HG03378 (cell line): Measurements from ENCODE around the gene ZNF564.
"Not testable (repeated sequence)": the region's sequence is repeated elsewhere in the genome, so short reads cannot be mapped to it uniquely, and the experiment has no call there.

Experiments used
- ATAC-seq: cut with Tn5 transposase; IDR thresholded peaks from one replicate; pipeline ENCODE4 v1.9.1; 2021; ENCODE audit warnings: mild to moderate bottlenecking, moderate library complexity; ENCODE audit not compliant: unreplicated experiment

The ZNF564 gene

DNA sequence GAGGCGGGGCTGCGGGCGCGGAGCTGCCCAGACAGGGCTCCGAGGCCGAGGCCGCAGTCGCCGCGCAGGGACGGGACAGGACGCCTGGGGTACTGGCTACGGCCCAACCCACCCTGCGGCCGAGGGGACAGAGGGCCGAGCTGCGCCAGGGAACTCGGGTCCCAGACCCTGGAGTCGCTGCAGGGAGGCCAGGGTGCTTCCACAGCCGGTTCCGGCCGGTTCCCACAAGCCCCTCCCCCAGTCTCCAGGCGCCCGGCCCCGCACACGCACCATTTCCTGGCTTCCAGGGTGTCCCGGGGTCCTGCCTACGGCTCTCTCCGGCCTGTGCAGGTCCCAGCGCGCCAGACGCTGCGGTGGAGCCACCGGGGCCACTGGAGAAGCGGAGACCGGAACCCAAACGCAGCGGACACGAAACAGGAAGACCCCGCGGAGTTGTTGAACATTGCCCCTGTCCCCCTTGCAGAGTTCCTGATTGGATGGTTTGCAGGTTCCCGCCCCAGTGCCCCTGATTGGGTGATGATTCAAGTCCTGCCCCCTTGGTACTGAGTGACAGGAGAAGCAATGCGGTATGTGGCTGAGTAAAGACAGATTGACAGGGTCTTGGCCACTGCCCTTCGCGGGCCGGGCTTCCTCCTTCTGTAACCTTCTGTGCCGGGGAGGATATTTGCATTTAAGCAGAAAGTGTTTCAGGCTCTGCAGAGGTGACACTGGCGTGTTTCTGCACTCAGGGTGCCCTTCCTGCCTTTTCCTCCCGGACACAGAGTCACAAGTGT lies at the start of gene ZNF564:
Gene ZNF564 (minus strand): TSS at position 423 of the 773 bp plus-strand sequence. CDS start 150 bp downstream, at position 273.
- peak; percentile 96 for ATAC-seq

DNA sequence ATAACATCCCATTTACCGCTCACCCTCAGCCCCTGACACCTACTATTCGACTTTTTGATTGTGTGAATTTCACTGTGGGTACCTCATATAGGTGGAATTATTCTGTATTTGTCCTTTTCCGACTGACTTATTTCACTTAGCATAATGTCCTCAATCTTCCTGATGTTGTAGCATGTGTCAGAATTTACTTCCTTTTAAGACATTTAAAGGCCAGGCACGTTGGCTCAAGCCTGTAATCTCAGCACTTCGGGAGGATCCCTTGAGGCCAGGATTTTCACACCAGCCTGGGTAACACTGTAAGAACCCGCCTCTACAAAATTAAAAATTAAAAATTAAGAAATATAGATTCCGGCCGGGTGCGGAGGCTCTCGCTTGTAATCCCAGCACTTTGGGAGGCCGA lies 46.3 kb upstream of the ZNF564 start:
- no peak for ATAC-seq

DNA sequence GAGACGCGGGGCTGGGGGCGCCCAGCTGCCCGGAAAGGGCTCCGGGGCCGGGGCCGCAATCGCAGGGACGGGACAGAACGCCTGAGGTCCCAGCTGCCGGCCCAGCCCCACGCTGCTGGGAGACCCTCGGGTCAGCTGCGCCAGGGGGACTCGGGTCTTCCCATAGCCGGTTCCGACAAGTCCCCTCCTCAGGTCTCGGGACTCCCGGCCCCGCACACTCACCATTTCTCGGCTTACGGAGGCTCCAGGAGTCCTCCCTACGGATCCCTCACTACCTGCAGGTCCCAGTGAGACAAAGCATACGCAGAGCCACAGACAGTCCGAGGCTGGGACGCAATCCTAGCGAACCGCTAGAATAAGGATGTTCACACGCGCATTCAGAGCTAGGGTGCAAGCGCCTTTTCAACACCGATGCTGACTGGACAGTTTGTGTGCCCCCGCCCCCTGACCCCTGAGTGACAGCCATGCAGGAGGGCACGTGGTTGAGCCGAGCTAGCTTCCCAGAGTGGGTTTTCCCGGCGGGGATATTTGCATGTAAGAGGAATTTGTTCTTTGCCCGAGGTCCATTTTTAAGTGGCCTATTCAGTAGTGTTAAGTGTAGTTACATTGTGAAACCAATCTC lies 45.8 kb upstream of the ZNF564 start:
- no peak for ATAC-seq

- ATAC-seq: no peak
Observed at GRCh38 chr19:12596485-12596884, 45.2 kb upstream of the ZNF564 start.

DNA sequence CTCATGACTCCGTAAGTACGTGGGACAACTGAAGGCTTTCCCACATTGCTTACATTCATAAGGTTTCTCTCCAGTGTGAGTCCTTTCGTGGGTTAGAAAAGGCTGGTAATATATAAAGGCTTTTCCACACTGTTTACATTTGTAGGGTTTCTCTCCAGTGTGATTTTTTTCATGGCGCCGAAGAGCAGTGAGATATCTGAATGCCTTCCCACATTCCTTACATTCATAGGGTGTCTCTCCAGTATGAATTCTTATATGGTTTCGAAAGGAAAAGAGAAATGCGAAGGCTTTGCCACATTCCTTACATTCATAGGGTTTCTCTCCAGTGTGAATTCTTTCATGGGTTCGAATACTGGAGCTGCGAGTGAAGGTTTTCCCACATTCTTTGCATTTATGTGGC lies 29.8 kb upstream of the ZNF564 start:
- ATAC-seq: no peak

DNA sequence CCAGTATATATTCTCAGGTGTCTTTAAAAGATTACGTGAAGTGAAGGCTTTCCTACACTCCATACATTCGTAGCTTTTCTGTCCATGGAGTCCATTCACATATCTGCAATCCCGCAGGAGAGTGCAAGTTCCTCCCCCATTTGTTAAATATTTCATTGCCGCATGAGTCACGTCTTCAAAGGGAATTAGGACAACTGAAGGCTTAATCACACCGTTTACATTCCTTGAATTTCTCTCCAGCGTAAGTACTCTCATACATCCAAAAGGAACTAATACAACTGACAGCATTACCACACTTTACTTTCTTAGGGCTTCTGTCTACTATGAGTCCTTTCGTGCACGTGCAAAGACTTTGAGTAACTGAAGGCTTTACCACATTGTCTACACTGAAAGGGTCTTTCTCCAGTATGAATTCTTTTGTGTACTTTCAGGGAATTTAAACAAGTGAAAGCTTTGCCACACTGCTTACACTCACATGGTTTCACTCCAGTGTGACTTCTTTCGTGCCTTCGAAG lies 29.0 kb upstream of the ZNF564 start:
- no peak for ATAC-seq

DNA sequence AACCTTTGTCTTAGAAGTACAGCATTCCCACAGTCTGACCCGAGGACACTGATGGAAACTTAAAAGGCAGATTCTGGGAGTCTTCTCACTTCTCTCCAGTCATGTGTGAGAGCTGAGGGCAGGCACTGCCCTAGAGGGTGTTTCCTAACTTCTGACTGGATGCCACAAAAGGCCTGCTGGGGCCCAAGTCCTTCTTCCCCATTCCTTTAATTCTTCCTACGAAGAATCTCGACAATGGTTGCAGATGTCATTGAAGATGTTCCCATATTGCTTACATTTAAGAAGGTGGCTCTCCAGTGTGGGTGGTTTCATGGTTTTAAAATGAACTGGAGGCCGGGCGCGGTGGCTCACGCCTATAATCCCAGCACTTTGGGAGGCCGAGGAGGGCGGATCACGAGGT lies 27.4 kb upstream of the ZNF564 start:
- no peak for ATAC-seq

DNA sequence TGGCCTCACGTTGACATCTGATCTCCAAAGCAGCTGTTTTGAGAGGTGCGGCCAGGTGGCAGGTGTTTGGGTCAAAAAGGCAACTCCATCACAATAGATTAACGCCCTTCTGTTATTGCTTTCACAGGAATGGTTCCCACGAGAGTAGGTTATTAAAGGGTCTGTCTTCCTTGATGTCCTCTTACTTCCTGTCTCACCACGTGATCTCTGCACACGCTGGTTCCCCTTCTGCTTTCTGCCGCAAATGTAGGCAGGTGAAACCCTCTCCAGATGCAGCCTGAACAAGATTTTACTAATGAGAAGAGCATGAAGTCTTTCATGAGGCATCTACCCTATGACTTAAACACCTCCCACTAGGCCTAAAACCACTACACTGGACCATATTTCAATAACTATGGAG lies 22.8 kb upstream of the ZNF564 start:
- ATAC-seq: no peak

DNA sequence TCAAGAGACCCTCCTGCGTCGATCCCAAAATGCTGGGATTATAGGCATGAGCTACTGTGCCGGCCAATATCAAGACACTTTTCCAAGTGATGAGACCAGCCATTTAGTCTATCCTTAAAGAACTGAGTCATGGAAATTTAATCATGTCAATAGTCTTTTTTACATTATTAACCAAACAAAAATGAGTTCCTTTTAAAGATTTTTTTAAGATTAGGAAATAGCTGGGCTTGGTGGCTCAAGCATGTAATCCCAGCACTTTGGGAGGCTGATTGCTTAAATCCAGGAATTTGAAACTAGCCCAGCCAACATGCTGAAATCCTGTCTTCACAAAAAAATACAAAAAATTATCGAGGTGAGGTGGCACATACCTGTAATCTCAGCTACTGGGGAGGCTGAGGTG lies 16.7 kb upstream of the ZNF564 start:
- ATAC-seq: no peak

- not testable (repeated sequence) for ATAC-seq
Observed at GRCh38 chr19:12566380-12566779, 15.1 kb upstream of the ZNF564 start.

GRCh38 chr19:12564016-12564664 lies 12.9 kb upstream of the ZNF564 start:
- no peak for ATAC-seq

DNA sequence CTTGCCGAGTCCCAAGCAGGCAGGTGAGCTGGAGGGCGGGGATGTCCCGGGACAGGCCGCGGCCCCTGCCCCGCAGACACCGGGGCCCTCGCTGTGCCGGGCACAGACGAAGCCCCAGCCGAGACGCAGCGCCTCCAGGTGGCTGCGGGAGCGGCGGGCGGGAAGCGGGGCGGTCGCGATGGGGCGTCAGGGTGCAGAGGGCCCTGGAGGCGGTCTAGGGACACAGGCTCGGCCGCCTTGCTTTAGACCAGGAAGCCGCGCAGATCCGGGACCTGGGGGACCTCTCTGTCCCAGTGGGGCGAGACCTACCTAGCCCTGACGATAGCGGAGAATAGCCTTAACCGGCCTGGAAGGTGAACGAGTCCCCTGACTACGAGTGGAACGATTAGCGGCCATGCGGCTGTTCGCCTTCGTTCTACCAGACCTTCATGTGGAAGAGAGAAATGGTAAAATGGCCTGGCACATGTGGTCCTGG lies 4.2 kb upstream of the ZNF564 start:
- ATAC-seq: no peak

DNA sequence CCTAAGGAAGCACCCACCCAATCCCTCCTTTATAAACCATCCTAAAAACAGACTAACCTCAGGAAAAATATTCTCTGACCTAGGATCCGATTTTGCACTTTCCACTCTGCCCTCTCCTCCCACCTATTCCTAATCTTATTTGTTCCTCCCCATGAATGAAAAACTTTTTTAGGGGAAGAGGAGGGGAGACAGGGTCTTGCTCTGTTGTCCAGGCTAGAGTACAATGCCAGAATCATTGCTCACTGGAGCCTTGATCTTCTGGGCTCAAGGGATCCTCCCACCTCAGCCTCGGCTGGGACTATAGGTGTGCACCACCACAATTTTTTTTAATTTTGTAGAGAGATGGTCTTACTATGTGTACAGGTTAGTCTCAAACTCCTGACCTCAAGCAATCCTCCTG lies 4.4 kb downstream of the ZNF564 start:
- ATAC-seq: no peak

DNA sequence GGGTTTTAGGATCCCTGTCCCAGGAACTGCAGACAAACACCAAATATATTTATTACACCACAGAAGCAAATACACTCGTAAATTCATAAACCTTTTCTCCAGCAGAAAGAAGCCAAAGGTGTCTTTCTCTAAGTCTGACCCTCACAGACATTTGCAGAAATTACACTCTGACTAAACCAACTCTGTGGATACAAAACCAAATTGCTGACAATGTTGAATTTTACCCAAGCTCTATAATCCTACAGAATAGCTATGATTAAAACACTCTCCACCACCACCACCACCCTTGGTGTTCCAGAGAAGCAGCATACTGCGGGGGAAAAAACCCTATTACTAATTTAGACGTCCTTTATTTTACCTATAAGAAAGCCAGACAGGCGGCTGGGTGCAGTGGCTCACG lies 5.2 kb downstream of the ZNF564 start:
- ATAC-seq: no peak

DNA sequence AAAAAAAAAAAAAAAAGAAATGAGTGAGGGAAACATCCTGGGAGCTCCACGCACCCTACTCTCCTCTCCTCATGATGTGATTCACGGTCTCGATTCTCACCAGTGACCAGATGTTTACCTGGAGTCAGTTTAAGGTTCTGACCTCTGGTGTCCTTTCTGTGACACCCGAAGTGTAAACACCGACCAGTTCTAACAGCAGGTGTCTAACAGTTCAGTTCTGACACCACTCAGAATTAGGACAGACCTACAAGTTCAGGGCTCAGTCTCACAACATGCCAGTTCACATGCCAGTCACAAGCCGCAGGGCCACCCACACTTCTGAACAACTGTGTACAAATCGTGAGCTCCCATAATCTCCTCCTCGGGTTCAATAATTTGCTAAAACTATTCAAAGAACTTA lies 6.0 kb downstream of the ZNF564 start:
- ATAC-seq: no peak

- no peak for ATAC-seq
Observed at GRCh38 chr19:12544401-12544876, 6.8 kb downstream of the ZNF564 start.

DNA sequence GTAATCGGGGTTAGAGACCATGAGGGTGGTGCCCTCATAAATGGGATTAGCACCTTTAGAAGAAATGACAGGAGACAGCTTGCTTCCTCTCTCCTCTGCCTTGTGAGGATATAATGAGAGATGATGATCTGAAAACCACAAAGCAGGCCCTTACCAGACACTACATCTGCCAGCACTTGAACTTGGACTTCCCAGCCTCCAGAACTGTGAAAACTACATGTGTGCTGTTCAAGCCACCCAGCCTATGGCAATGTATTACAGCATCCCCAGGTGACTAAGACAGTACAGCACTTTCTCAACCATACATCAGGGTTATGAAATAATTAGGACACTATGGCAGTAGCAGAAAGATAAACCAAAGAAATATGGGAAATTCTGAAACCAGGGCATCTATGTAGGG lies 7.4 kb downstream of the ZNF564 start:
- ATAC-seq: no peak

GRCh38 chr19:12527034-12527836 lies 24.0 kb downstream of the ZNF564 start:
- ATAC-seq: no peak

DNA sequence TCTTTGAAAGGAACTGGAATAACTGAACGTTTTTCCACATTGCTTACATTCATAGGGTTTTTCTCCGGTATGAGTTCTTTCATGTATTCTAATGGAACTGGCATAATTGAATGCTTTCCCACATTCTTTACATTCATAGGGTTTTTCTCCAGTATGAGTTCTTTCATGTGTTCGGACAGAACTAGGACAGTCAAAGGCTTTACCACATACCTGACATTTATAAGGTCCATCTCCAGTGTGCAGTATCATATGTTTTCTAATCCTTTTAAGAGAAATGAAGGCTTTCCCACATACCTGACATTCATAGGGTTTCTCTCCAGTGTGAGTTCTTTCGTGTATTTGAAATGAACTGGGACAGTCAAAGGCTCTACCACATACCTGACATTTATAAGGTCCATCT lies 24.7 kb downstream of the ZNF564 start:
- no peak for ATAC-seq

DNA sequence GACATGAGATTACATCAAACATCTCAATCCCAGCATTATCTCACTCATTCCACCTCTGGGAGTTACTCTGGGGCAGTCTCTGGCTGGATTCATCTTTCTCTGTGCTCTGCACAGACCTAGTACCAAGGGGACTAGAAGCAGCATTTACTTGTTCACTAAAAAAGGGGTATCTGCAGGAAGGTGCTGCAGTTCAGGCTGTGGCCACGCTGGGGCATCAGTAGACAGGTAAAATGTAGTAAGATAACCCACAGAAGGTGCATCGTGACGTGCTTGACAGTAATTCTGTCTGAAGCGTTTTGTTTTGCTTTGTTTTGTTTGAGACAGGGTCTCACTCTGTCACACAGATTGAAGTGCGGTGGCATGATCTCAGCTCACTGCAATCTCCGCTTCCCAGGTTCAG lies 29.3 kb downstream of the ZNF564 start:
- ATAC-seq: no peak

GRCh38 chr19:12513531-12514061 lies 37.7 kb downstream of the ZNF564 start:
- ATAC-seq: no peak
